ENCODE results near the gene BORCS5.

DNA sequence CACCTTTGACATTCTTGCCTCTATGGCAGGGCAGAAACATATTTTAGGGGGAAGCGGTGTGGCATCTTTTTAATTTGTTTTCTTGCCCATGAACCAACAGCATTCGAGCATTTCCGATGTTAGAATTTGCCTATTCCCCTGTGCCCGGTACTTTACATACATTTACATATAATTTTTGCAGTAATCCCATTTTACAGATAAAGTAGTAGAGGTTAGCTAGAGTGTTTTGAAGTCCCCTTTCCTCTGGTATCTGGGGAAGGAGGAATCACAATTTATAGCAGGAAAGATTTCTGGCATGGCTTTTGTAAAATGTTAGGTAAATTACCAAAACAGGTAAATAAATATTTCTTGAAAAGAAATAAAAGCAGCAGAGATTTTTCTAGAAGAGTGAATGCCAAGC, 1.6 kb downstream of the BORCS5 start:
- no peak for TF ChIP-seq POLR2A (IDR thresholded peaks at IDR 0.05)
- TF ChIP-seq, protein P1, sequence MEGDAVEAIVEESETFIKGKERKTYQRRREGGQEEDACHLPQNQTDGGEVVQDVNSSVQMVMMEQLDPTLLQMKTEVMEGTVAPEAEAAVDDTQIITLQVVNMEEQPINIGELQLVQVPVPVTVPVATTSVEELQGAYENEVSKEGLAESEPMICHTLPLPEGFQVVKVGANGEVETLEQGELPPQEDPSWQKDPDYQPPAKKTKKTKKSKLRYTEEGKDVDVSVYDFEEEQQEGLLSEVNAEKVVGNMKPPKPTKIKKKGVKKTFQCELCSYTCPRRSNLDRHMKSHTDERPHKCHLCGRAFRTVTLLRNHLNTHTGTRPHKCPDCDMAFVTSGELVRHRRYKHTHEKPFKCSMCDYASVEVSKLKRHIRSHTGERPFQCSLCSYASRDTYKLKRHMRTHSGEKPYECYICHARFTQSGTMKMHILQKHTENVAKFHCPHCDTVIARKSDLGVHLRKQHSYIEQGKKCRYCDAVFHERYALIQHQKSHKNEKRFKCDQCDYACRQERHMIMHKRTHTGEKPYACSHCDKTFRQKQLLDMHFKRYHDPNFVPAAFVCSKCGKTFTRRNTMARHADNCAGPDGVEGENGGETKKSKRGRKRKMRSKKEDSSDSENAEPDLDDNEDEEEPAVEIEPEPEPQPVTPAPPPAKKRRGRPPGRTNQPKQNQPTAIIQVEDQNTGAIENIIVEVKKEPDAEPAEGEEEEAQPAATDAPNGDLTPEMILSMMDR (IDR thresholded peaks at IDR 0.05): no peak
